Measurements from ENCODE around the gene AFAP1L2. TPM values are rescaled to one million over a fixed set of nuclear protein-coding genes. Genes with fewer than 3 reads are reported as not detected.
A peak's percentile ranks its signal among the peaks of the same experiment; 100 is the strongest.

The AFAP1L2 gene
- total RNA-seq, 1 donor from 2014 or later: 29.5 TPM

DNA sequence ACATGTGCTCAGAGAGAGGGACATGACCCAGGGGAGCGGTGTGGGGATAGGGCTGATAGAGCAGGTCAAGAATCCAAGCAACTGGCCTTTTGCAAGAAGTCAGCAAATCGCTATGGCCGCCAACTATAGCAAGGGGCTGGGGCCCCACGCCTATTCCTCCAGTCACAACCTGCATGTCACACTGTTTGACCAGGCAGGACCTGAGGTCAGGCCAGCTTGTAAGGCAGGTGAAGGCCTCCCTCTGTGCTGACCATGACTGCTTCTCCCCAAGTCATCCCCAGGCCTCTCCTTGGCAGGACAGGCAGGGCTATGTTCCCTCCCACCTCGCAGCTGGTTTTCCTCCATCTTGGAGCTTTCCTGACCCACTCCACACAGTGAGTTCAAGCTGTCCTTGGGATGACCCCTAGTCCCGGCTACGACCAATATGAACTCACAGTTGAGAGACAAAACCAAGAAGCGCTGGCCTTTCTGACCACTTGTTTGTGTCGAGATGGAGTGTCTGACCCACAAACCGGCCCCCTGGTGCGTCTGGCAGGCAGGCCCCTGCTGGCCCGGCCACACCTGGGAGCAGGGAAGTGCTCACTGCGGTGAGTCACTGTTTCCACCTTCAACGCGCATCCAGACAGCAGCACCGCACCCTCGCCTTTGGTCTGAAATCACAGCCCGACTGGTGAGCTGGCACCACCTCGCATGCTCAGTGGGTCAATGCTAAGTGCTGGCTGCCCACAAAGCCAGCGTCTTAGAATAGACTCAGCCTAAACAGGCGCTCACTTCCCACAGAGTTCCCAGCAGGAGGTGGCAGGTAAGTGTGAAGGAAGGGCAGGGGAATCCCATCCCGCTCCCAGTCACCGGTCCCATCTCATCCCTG, 83.8 kb downstream of the AFAP1L2 start:
- Histone ChIP-seq H3K36me3 (peaks cover 0 to 3% of the 10 kb centered on the region in 2 donors), H3K27ac (peak overlapping the region; percentile 59), H3K9me3 (no peaks in the 10 kb centered on the region), H3K4me1 (peaks cover 5% of the 10 kb centered on the region), H3K4me3 (no peak overlapping the region), H3K27me3 (no peaks in the 10 kb centered on the region)
- DNase-seq (ENCODE audit: extremely low spot score in 2 of 2): no peak
- TF ChIP-seq POLR2AphosphoS5 (IDR thresholded peaks at IDR 0.05; ENCODE audit: insufficient read depth in 1 of 2, low read depth in 1 of 2): peak; percentile 60 to 81
- TF ChIP-seq, protein P1, sequence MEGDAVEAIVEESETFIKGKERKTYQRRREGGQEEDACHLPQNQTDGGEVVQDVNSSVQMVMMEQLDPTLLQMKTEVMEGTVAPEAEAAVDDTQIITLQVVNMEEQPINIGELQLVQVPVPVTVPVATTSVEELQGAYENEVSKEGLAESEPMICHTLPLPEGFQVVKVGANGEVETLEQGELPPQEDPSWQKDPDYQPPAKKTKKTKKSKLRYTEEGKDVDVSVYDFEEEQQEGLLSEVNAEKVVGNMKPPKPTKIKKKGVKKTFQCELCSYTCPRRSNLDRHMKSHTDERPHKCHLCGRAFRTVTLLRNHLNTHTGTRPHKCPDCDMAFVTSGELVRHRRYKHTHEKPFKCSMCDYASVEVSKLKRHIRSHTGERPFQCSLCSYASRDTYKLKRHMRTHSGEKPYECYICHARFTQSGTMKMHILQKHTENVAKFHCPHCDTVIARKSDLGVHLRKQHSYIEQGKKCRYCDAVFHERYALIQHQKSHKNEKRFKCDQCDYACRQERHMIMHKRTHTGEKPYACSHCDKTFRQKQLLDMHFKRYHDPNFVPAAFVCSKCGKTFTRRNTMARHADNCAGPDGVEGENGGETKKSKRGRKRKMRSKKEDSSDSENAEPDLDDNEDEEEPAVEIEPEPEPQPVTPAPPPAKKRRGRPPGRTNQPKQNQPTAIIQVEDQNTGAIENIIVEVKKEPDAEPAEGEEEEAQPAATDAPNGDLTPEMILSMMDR (IDR thresholded peaks at IDR 0.05): no peak
- intact Hi-C loops (cut with DNase I): no loop called here

DNA sequence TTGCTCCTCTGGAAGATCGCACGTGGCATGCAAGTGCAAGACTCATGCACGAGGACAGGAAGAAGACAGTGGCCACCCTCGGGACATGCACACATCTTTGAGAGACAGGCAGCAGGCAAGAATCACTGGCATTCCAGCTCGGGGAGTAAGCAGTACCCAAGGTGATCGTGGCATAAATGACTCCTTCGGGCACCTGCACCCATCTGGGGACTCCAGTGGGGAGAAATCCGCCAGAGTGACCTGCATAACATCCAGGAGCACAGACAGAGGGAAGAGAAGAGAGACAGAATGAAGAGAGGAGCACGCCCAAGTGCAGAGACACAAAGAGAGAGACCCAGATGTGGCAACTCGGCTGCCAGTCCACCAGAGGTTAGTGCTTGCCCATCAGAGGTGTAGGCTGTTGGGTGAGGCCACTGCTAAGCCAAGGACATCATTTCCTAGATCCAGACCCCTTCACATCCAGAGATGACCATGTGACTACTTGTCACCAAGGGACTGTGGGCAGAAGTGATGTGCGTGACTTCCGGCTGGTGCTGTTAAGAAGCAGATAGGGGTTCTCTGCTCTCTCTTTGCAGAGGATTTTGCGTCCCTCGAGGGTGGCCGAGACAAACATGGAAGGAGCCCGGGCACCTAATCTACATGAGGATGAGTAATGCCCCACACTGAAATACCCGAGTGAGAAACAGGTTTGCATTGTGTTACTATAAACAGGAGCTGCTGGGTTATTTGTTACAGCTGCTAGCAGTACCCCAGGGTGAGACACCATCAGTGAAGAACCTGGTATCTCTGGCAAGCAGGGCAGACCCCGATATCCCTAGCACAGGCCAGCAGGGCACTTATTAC, 84.7 kb downstream of the AFAP1L2 start:
- Histone ChIP-seq H3K4me1 (peaks cover 5% of the 10 kb centered on the region), H3K27me3 (no peaks in the 10 kb centered on the region), H3K27ac (peak overlapping the region; percentile 59), H3K36me3 (peaks cover 0 to 7% of the 10 kb centered on the region in 2 donors), H3K4me3 (no peak overlapping the region), H3K9me3 (no peaks in the 10 kb centered on the region)
- TF ChIP-seq POLR2A (IDR thresholded peaks at IDR 0.05) (no peak), POLR2AphosphoS5 (IDR thresholded peaks at IDR 0.05; ENCODE audit: insufficient read depth in 1 of 2, low read depth in 1 of 2) (no peak)
- TF ChIP-seq, protein P1 (IDR thresholded peaks at IDR 0.05): no peak
- DNase-seq (ENCODE audit: extremely low spot score in 2 of 2): no peak
- intact Hi-C loops (cut with DNase I): no loop called here

DNA sequence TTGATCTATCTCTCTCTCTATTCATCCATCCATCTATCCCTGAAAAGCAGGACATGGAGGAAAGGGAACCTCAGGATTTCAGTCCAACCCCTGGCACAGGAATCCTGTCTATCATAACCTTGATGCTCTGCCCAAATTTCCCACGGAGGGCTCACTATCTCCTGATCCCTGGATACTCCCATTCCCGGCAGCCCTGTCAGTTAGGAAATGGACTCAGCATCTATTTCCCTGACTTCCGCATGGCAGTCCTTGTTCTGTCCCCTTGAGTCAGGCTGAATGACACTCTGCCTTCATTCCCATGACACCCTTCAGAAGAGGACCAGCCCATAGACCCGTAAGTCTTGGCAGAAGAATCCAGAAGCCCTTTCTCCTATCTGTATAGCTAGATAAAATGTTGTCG, 87.6 kb downstream of the AFAP1L2 start:
- no peaks in the 10 kb centered on the region for H3K27me3 ChIP-seq
- DNase-seq (ENCODE audit: extremely low spot score in 2 of 2): no peak
- no peak overlapping the region for H3K4me3 ChIP-seq
- H3K27ac ChIP-seq: no peak overlapping the region
- intact Hi-C loops (cut with DNase I): no loop called here
- H3K36me3 ChIP-seq: peaks cover 0 to 8% of the 10 kb centered on the region in 2 donors
- H3K4me1 ChIP-seq: peaks cover 5% of the 10 kb centered on the region
- TF ChIP-seq, protein P1 (IDR thresholded peaks at IDR 0.05): no peak
- no peak for TF ChIP-seq POLR2A (IDR thresholded peaks at IDR 0.05)
- TF ChIP-seq POLR2AphosphoS5 (IDR thresholded peaks at IDR 0.05; ENCODE audit: insufficient read depth in 1 of 2, low read depth in 1 of 2): no peak
- H3K9me3 ChIP-seq: no peaks in the 10 kb centered on the region

DNA sequence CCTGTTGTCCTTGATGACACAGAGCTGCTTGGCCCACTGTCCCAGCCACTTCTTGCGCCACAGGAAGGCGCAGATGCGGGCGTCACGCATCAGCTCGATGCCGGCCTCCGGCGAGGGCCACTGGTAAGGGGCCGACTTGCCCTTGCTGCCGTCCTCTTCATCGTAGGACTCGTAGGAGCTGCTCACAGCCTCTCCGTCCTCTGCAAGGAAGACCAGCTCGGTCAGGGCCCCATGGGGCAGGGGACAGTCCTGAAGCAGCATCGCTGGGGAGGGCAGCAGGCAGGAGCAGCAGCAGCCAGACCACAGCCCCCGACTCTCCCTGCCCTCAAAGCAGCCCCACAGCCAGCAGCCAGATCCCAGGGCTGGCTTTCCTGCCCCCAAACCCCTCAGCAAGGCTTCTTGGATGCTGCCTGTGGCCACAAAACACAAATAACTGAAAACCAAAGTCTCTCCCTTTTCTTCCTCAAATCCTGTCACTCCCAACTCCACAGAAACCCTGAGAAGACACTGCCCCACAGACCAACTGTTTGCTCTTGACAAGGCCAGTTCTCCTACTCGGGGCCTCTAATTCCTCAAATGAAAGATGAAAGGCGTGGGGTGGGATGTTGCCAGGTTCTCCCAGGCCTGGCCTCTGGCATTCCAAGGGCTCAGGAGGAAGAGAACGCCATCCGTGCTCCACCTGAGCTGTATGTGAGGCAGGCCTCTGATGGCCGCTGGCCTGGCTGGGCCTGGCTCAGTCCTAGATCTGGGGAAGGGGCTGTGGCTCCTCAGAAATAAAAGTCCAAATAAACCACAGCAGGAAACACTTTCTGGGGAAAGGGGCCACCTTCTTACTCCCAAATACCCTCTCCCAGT, 88.5 kb downstream of the AFAP1L2 start:
- Histone ChIP-seq H3K4me3 (no peak overlapping the region), H3K27ac (no peak overlapping the region), H3K9me3 (no peaks in the 10 kb centered on the region), H3K4me1 (peaks cover 5% of the 10 kb centered on the region), H3K27me3 (no peaks in the 10 kb centered on the region), H3K36me3 (peaks cover 0 to 16% of the 10 kb centered on the region in 2 donors)
- no peak for TF ChIP-seq POLR2AphosphoS5 (IDR thresholded peaks at IDR 0.05; ENCODE audit: insufficient read depth in 1 of 2, low read depth in 1 of 2)
- TF ChIP-seq, protein P1 (IDR thresholded peaks at IDR 0.05): no peak
- intact Hi-C loops (cut with DNase I): no loop called here
- no peak for DNase-seq (ENCODE audit: extremely low spot score in 2 of 2)

Measured in vagina (tissue), 2 donors.